ENCODE data around the gene FSCN2.

FSCN2 gene

GRCh38 chr17:81514489-81514738 lies 13.8 kb upstream of the FSCN2 start:
- TF ChIP-seq, protein P1, sequence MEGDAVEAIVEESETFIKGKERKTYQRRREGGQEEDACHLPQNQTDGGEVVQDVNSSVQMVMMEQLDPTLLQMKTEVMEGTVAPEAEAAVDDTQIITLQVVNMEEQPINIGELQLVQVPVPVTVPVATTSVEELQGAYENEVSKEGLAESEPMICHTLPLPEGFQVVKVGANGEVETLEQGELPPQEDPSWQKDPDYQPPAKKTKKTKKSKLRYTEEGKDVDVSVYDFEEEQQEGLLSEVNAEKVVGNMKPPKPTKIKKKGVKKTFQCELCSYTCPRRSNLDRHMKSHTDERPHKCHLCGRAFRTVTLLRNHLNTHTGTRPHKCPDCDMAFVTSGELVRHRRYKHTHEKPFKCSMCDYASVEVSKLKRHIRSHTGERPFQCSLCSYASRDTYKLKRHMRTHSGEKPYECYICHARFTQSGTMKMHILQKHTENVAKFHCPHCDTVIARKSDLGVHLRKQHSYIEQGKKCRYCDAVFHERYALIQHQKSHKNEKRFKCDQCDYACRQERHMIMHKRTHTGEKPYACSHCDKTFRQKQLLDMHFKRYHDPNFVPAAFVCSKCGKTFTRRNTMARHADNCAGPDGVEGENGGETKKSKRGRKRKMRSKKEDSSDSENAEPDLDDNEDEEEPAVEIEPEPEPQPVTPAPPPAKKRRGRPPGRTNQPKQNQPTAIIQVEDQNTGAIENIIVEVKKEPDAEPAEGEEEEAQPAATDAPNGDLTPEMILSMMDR (IDR thresholded peaks at IDR 0.05) = no peak
- no peak for TF ChIP-seq ZFX (IDR thresholded peaks at IDR 0.05; ENCODE audit: borderline replicate concordance)
- peak overlapping the region; percentile 100 for H3K27ac ChIP-seq

- H3K27ac ChIP-seq = peak overlapping the region; percentile 100
- no peak for TF ChIP-seq ZFX (IDR thresholded peaks at IDR 0.05; ENCODE audit: borderline replicate concordance)
- TF ChIP-seq, protein P1 (IDR thresholded peaks at IDR 0.05) = no peak
Measured at GRCh38 chr17:81514739-81515529, 13.2 kb upstream of the FSCN2 start.

- TF ChIP-seq, protein P1 (IDR thresholded peaks at IDR 0.05) = no peak
- TF ChIP-seq ZFX (IDR thresholded peaks at IDR 0.05; ENCODE audit: borderline replicate concordance) = no peak
- H3K27ac ChIP-seq = peak overlapping the region; percentile 100
Measured at GRCh38 chr17:81515530-81516041, 12.6 kb upstream of the FSCN2 start.

DNA sequence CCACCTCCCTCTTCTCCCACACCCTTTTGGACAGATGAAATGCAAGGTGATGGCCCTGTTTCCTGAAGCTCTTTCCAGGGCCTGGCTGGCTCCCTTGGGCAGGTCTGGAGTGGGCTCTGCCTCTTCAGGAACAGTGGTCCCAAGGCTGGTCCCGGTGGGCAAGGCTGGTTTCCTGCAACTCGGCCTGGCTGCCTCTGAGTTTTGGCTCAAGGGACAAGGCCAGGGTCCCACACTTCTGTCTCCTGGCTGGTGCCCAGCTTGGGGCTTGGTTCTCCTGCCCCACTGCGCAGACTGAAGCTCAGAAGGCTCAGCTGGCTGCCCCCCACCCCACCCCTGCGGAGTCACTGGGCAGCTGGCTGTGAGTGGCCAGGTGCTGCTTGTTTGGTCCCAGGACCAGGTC lies 11.7 kb upstream of the FSCN2 start:
- peak overlapping the region; percentile 100 for H3K27ac ChIP-seq
- TF ChIP-seq ZFX (IDR thresholded peaks at IDR 0.05; ENCODE audit: borderline replicate concordance) = no peak
- TF ChIP-seq, protein P1 (IDR thresholded peaks at IDR 0.05) = no peak

DNA sequence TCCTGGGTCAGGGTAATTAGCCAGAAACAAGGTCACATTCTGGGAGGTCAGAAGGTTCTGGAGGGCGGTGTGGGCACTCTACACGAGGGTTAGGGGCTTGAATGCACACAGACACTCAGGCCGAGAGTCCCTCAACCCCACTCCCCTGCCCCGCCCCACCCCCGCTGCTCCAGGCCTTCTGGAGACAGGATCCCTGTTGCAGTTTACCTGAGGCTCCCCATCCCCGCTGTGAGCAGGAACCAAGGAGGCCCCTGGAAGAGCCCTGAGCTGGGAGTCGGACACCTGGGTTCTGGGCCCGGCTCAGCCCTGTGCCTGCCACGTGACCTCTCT lies 11.2 kb upstream of the FSCN2 start:
- H3K27ac ChIP-seq = peak overlapping the region; percentile 100
- TF ChIP-seq, protein P1 (IDR thresholded peaks at IDR 0.05) = no peak
- TF ChIP-seq ZFX (IDR thresholded peaks at IDR 0.05; ENCODE audit: borderline replicate concordance) = no peak

DNA sequence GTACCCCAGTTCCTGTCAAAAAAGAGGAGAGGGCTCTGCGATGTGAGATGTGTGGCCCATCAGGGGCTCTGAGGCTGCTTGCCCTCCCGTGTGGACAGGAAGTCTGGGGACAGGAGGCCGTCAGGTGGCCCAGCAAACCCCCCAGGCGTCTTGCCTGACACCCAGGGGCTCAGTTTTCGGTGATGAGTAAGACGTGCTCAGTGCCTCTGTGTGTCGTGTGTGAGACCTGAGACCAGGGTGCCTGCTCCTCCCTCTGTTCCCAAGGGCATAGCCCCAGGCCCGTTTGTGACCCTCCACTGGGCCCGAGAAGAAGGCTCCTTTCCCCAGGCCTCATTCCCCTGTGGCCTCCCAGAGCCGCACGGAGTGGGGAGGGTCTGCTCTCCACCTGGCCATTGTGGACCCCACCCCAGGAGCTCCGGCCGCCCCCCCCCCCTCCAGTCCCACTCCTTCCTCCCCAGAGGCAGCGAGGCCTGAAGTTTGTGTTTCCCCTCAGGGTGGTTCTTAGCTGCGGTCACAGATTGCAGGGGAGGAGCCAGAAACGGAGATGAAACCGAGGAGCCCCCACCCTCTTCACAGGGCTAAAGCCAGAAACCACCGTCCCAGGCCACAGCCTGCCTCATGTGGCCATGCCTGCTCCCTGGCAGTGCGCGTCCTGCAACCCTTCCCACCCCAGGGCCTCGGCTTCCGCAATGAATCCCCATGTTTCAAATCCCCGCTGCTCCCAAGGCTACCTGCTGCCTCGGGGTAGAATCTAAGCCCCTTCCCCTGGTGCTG lies 10.7 kb upstream of the FSCN2 start:
- TF ChIP-seq, protein P1 (IDR thresholded peaks at IDR 0.05) = no peak
- TF ChIP-seq ZFX (IDR thresholded peaks at IDR 0.05; ENCODE audit: borderline replicate concordance) = no peak
- peak overlapping the region; percentile 93 for H3K27ac ChIP-seq

Measured in 22Rv1 (cell line).